ENCODE results near the gene LRMDA. TPM values are rescaled to one million over a fixed set of nuclear protein-coding genes. Genes with fewer than 3 reads are reported as not detected.

Gene LRMDA
- total and polyA plus RNA-seq, 2 of the 8 experiments (the other 6 are each of a cell fraction or from before 2014, with no cell fraction given): 0.86 to 2.8 TPM

GRCh38 chr10:76382381-76382851, 951.0 kb downstream of the LRMDA start:
- Histone ChIP-seq H3K23ac (ENCODE audit: insufficient read length) (no peak overlapping the region), H3K14ac (ENCODE audit: insufficient read length) (no peak overlapping the region), H3K18ac (ENCODE audit: extremely low read depth, low read length) (no peak overlapping the region), H3K27me3 (replicated peaks in 1 of 4; ENCODE audit: control insufficient read depth in 3 of 4, extremely low read depth in 1 of 4, insufficient read depth in 3 of 4, low read length in 3 of 4) (no peaks in the 10 kb centered on the region; a peak in 1 of 7 replicates), H2BK15ac (ENCODE audit: low read length) (no peak overlapping the region), H2BK5ac (ENCODE audit: low read depth, low read length) (no peak overlapping the region), H4K91ac (replicated peaks; ENCODE audit: insufficient read length, low read length) (no peak overlapping the region), H3K56ac (replicated peaks; ENCODE audit: insufficient read length, low read depth, low read length) (no peak overlapping the region), H3K4me3 (ENCODE audit: extremely low read depth in 1 of 4, insufficient read depth in 2 of 4, low read depth in 3 of 4, low read length in 4 of 4) (no peak overlapping the region), H4K8ac (ENCODE audit: extremely low read depth, insufficient read depth, low read length) (no peak overlapping the region), H3K9me3 (ENCODE audit: insufficient read depth in 2 of 2, low read depth in 1 of 2, low read length in 1 of 2) (no peaks in the 10 kb centered on the region), H4K20me1 (replicated peaks in 1 of 2; ENCODE audit: control insufficient read depth in 1 of 2, insufficient read depth in 2 of 2, low read length in 2 of 2) (no peaks in the 10 kb centered on the region), H3K23me2 (ENCODE audit: low read depth, low read length) (no peaks in the 10 kb centered on the region), H3K4me1 (replicated peaks in 1 of 4; ENCODE audit: control insufficient read depth in 3 of 4, insufficient read depth in 4 of 4, low read length in 3 of 4) (no peaks in the 10 kb centered on the region), H3K79me1 (ENCODE audit: low read depth, low read length) (no peaks in the 10 kb centered on the region), H3K79me2 (ENCODE audit: control insufficient read depth in 1 of 2, insufficient read depth in 2 of 2, low read length in 2 of 2) (no peaks in the 10 kb centered on the region), H4K5ac (ENCODE audit: insufficient read length, low read depth, low read length) (no peak overlapping the region), H3K4me2 (ENCODE audit: insufficient read depth in 1 of 2, low read depth in 2 of 2, low read length in 2 of 2) (no peak overlapping the region), H2BK120ac (replicated peaks; ENCODE audit: low read depth, low read length) (no peak overlapping the region), H3K36me3 (ENCODE audit: control insufficient read depth in 2 of 4, insufficient read depth in 4 of 4, low read length in 3 of 4) (no peaks in the 10 kb centered on the region), H2BK12ac (ENCODE audit: low read depth, low read length) (no peak overlapping the region), H2BK20ac (ENCODE audit: low read length) (no peak overlapping the region), H2AK5ac (ENCODE audit: low read depth, low read length) (no peak overlapping the region), H3K4ac (replicated peaks; ENCODE audit: insufficient read length, low read depth, low read length) (no peak overlapping the region), H3K9ac (replicated peaks in 1 of 4; ENCODE audit: extremely low read depth in 1 of 4, low read depth in 3 of 4, low read length in 3 of 4) (no peak overlapping the region), H2AFZ (ENCODE audit: low read length) (peak overlapping the region; percentile 30; the same call in 1 of the 2 replicates), H3K27ac (ENCODE audit: low read depth, low read length) (no peak overlapping the region)
- ChIA-PET CTCF (ENCODE audit: partially characterized antibody) (no interaction called here), POLR2A (ENCODE audit: partially characterized antibody) (no interaction called here)
- FAIRE-seq (no peak), DNase-seq (ENCODE audit: low read depth in 1 of 2, low spot score in 2 of 2) (no peak)
- WGBS, 2 experiments (ENCODE audit: extremely low coverage in 1 of 2, insufficient coverage in 1 of 2, insufficient read length in 1 of 2, insufficient replicate concordance in 2 of 2, low coverage in 1 of 2, low lambda C conversion rate in 2 of 2, missing lambda C conversion rate in 1 of 2): 98% methylated on average over 2 of the region's 2 CpGs; no CpG with 5 or more reads in 1 of the 2 experiments
- no peak for TF ChIP-seq SP1 (IDR thresholded peaks at IDR 0.05; ENCODE audit: low read depth, low read length)
- no peak for TF ChIP-seq SP4 (IDR thresholded peaks at IDR 0.05; ENCODE audit: low read length)
- TF ChIP-seq CBX8 (IDR thresholded peaks at IDR 0.05; ENCODE audit: borderline replicate concordance, low read depth, low read length): no peak
- no peak for TF ChIP-seq SUZ12 (IDR thresholded peaks at IDR 0.05; ENCODE audit: low read length)
- no peak for TF ChIP-seq YY1 (IDR thresholded peaks at IDR 0.05; ENCODE audit: low read depth, low read length)
- no peak for TF ChIP-seq HDAC2 (IDR thresholded peaks at IDR 0.05; ENCODE audit: borderline replicate concordance in 1 of 2, low read depth in 2 of 2, low read length in 2 of 2)
- TF ChIP-seq RFX5 (IDR thresholded peaks at IDR 0.05; ENCODE audit: borderline replicate concordance, low read depth, low read length): no peak
- no peak for TF ChIP-seq SP2 (IDR thresholded peaks at IDR 0.05; ENCODE audit: low read length)
